Suprapubic skin (tissue), 4 donors: ENCODE data around the gene PCID2. TPM values are rescaled to one million over a fixed set of nuclear protein-coding genes. Genes with fewer than 3 reads are reported as not detected.

ENCODE experiments used
- DNase-seq, 2 donors: peaks; one replicate each; pipeline ENCODE4 v3.0.0-alpha.2; 2019; ENCODE audit warnings: low spot score in 2 of 2
- H3K27ac ChIP-seq: fragments of 200-600 bp; sonication (generic); one replicate; pipeline ENCODE4 v1.5.1; 2019
- H3K27me3 ChIP-seq: fragments of 200-600 bp; sonication (generic); one replicate; pipeline ENCODE4 v1.5.1; 2019
- H3K36me3 ChIP-seq: fragments of 200-600 bp; sonication (generic); one replicate; pipeline ENCODE4 v1.5.1; 2019
- H3K4me1 ChIP-seq: fragments of 200-600 bp; sonication (generic); one replicate; pipeline ENCODE4 v1.5.1; 2019
- H3K4me3 ChIP-seq: fragments of 200-600 bp; sonication (generic); one replicate; pipeline ENCODE4 v1.5.1; 2019; ENCODE audit warnings: mild to moderate bottlenecking
- H3K9me3 ChIP-seq: fragments of 200-600 bp; sonication (generic); one replicate; pipeline ENCODE4 v1.5.1; 2019
- EP300 ChIP-seq: sonication (generic); formaldehyde crosslinking; IDR thresholded peaks from one replicate; pipeline ENCODE4 v1.6.1; 2017; ENCODE audit warnings: antibody characterized with exemption
- POLR2A ChIP-seq, 2 donors: fragments of 450-650 bp; IDR thresholded peaks; one replicate each; pipeline ENCODE4 v1.6.1; 2017; ENCODE audit warnings: antibody characterized with exemption in 2 of 2, mild to moderate bottlenecking in 2 of 2, moderate library complexity in 2 of 2
- POLR2AphosphoS5 ChIP-seq, 3 donors: sonication (generic); formaldehyde crosslinking; IDR thresholded peaks; one replicate each; pipeline ENCODE4 v1.6.1; 2017; ENCODE audit warnings: antibody characterized with exemption in 3 of 3
- WGBS: methylation state at CpG from one replicate; pipeline ENCODE4 v1.1.5; 2018; 5-methylcytosine and 5-hydroxymethylcytosine counted together
- total RNA-seq, 4 donors: library from RNA; depleted of rRNA; stranded (reverse); fragments of >200 nt; gene quantifications; one replicate each; pipeline ENCODE4 v1.1.0, GENCODE V29; 2016
- TF ChIP-seq, protein P1 (sequence below), 2 donors: fragments of 200-600 bp in 1 of 2; fragments of 450-650 bp in 1 of 2; sonication (generic) in 1 of 2; IDR thresholded peaks; one replicate each; pipeline ENCODE4 v1.5.1; 2016 to 2019; ENCODE audit warnings: antibody characterized with exemption in 2 of 2, mild to moderate bottlenecking in 1 of 2, moderate library complexity in 1 of 2

PCID2 gene
- total RNA-seq, 4 donors from 2014 or later: 33.2 to 99.5 (median 49.5) TPM

DNA sequence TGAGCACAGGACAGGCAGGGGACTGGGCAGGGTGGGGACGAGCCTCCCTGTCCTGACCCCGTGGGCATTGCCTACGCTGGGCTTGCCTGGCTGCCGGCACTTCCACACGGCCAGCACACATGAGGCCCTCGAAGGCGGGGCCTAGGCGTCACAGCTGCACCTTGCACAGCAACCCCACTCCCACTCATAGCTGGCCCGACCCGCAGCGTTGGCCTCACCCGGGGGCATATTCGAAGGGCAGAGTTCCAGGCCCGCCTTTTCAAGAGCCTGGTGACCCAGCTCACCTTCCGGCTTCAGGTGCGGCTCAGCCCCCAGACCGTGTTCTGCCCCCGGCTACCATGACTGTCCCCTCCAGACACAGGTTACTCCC, 66.9 kb downstream of the PCID2 start:
- WGBS: 84% methylated on average over 14 of the region's 18 CpGs
- no peak for TF ChIP-seq EP300
- no peak for TF ChIP-seq POLR2AphosphoS5 (IDR thresholded peaks at IDR 0.05)
- no peak for TF ChIP-seq POLR2A (IDR thresholded peaks at IDR 0.05)
- TF ChIP-seq, protein P1, sequence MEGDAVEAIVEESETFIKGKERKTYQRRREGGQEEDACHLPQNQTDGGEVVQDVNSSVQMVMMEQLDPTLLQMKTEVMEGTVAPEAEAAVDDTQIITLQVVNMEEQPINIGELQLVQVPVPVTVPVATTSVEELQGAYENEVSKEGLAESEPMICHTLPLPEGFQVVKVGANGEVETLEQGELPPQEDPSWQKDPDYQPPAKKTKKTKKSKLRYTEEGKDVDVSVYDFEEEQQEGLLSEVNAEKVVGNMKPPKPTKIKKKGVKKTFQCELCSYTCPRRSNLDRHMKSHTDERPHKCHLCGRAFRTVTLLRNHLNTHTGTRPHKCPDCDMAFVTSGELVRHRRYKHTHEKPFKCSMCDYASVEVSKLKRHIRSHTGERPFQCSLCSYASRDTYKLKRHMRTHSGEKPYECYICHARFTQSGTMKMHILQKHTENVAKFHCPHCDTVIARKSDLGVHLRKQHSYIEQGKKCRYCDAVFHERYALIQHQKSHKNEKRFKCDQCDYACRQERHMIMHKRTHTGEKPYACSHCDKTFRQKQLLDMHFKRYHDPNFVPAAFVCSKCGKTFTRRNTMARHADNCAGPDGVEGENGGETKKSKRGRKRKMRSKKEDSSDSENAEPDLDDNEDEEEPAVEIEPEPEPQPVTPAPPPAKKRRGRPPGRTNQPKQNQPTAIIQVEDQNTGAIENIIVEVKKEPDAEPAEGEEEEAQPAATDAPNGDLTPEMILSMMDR (IDR thresholded peaks at IDR 0.05): no peak
- H3K36me3 ChIP-seq: no peaks in the 10 kb centered on the region
- H3K4me1 ChIP-seq: no peaks in the 10 kb centered on the region
- H3K9me3 ChIP-seq: no peaks in the 10 kb centered on the region
- H3K27ac ChIP-seq: no peak overlapping the region
- DNase-seq: no peak
- no peak overlapping the region for H3K4me3 ChIP-seq
- no peaks in the 10 kb centered on the region for H3K27me3 ChIP-seq

DNA sequence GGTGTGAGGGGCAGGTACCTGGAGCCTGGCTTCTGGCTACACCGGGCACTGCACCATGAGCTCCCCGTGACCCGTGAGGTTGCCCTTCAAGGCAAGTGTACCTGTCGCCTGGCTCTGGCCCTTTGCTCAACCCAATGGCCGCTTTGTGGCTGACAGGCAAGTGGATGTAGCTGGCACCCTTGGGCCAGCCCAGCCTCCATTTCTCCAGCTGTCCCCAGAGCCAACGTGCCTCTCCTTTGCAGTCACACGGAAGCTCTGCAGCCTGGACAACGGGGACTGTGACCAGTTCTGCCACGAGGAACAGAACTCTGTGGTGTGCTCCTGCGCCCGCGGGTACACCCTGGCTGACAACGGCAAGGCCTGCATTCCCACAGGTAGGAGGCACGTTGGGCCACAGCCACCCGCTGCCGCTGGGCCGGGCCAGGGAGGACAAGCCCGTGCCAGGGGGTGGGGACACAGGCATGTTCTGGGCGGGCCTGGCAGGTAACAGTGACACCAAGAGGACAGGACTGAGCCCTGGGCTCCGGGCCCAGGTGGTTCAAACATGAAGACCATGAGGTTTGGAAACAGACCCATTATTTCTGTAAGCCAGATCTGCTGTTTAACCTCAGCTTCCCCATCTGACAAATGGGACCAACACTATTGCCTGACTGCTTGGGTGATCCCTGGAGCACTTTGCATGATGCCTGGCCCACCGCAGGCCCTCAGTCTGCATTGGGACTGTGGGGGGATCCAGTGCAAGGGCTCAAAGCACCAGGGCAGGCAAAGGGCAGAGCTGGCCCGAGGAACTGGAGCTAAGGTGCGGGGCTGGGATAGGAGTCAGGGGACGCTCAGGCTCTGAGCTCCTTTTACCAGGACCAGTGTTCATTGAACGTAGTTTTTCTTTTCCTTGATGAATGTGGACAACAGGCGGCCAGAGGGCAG, 67.5 kb downstream of the PCID2 start:
- WGBS: 92% methylated on average over 11 of the region's 26 CpGs
- H3K4me3 ChIP-seq: no peak overlapping the region
- TF ChIP-seq POLR2A (IDR thresholded peaks at IDR 0.05): no peak
- TF ChIP-seq POLR2AphosphoS5 (IDR thresholded peaks at IDR 0.05): no peak
- no peak for TF ChIP-seq EP300
- TF ChIP-seq, protein P1 (IDR thresholded peaks at IDR 0.05): no peak
- H3K36me3 ChIP-seq: no peaks in the 10 kb centered on the region
- no peak for DNase-seq
- H3K4me1 ChIP-seq: no peaks in the 10 kb centered on the region
- no peaks in the 10 kb centered on the region for H3K27me3 ChIP-seq
- H3K9me3 ChIP-seq: no peaks in the 10 kb centered on the region
- H3K27ac ChIP-seq: no peak overlapping the region

DNA sequence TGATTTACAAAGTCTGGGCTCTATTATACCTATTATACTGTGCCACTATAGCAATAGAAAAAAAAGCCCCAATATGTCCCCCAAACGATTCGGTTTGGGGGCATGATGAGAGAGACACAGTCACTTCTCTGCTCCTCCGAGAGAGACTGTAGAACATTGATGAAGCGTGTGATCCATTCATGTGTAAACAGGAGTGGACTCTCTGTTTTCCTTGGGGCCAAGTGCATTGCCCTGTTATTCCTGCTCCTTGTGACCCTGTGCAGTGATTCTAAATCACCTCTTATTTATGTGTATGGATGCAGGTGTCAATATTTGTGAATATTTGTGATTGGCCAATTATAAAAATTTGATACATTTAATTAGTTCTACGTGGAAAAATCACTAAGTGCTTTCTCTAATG, 68.9 kb downstream of the PCID2 start:
- no peaks in the 10 kb centered on the region for H3K27me3 ChIP-seq
- DNase-seq: no peak
- no peak overlapping the region for H3K4me3 ChIP-seq
- no peaks in the 10 kb centered on the region for H3K4me1 ChIP-seq
- no peaks in the 10 kb centered on the region for H3K36me3 ChIP-seq
- H3K27ac ChIP-seq: no peak overlapping the region
- WGBS: 84% methylated on average over 5 of the region's 5 CpGs
- TF ChIP-seq, protein P1 (IDR thresholded peaks at IDR 0.05): no peak
- TF ChIP-seq POLR2AphosphoS5 (IDR thresholded peaks at IDR 0.05): no peak
- TF ChIP-seq EP300: no peak
- no peak for TF ChIP-seq POLR2A (IDR thresholded peaks at IDR 0.05)
- no peaks in the 10 kb centered on the region for H3K9me3 ChIP-seq

DNA sequence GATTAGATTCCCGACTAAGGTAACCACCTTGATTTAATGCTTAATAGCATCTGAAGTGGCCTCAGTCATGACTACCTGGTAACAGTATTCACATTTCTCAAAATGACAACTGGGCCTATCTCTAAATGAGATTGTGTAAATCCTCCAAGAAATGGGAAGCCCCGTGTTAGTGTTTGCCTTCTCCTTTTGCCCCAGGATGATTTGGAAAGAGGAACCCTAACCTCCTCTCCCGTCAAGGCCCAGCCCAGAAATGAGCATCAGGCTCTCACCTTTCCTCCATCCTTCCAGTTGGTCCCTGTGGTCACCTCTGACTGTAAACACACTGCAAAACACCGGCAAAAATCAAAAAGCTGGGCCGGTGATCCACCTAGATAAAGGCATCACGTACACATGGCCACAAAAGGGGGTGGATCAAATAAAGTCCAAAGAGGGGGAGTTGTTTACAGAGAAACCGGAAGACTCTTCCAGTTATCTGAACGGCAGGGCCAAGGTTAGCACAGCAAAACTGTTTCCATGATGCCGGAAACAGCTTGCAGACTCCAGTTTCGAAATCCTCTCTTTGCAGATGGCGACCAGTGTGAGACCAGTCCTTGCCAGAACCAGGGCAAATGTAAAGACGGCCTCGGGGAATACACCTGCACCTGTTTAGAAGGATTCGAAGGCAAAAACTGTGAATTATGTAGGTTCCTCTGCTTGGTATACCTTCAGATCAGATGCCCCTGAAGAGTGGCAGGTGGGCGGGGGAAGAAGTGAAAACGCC, 69.5 kb downstream of the PCID2 start:
- Histone ChIP-seq H3K4me1 (no peaks in the 10 kb centered on the region), H3K27ac (no peak overlapping the region), H3K9me3 (no peaks in the 10 kb centered on the region), H3K4me3 (no peak overlapping the region), H3K36me3 (no peaks in the 10 kb centered on the region), H3K27me3 (no peaks in the 10 kb centered on the region)
- no peak for DNase-seq
- 77% methylated on average over 16 of the region's 16 CpGs for WGBS
- TF ChIP-seq POLR2A (IDR thresholded peaks at IDR 0.05) (no peak), EP300 (no peak)
- TF ChIP-seq, protein P1 (IDR thresholded peaks at IDR 0.05): no peak

DNA sequence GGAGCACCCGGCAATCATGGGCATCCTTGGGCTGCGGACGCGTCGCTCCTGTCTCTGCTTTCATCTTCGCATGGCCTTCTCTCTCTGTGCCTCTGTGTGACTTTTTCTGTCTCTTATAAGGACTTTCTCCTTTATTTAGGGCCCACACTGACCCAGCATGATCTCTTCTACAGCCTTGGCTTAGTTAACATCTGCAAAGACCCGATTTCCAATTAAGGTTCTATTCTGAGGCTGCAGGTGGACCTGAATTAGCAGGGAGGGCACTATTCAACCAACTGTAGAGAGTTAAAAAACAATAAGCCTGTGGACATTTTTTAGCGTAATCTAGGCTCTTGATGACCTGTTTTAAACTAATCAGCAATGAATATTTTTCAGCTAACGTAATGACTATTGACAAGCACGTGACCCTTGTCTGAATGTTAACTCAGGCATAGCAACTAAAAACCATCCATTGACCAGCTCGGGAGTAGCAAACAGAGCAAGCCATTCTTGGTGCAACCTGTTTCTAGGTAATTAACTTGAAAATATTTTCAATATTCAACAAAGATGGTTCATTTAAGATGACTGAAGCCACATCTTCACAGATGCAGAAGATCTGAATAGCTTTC, 70.7 kb downstream of the PCID2 start:
- H3K36me3 ChIP-seq: no peaks in the 10 kb centered on the region
- no peak overlapping the region for H3K4me3 ChIP-seq
- DNase-seq: peak in 1 of 2 donors; percentile 35
- WGBS: 86% methylated on average over 11 of the region's 11 CpGs
- TF ChIP-seq, protein P1 (IDR thresholded peaks at IDR 0.05): no peak
- TF ChIP-seq POLR2A (IDR thresholded peaks at IDR 0.05) (no peak), EP300 (no peak), POLR2AphosphoS5 (IDR thresholded peaks at IDR 0.05) (no peak)
- no peaks in the 10 kb centered on the region for H3K27me3 ChIP-seq
- H3K4me1 ChIP-seq: no peaks in the 10 kb centered on the region
- no peaks in the 10 kb centered on the region for H3K9me3 ChIP-seq
- H3K27ac ChIP-seq: no peak overlapping the region
